ENCODE results near the gene ACTN1. TPM values are rescaled to one million over a fixed set of nuclear protein-coding genes. Genes with fewer than 3 reads are reported as not detected.

ACTN1 gene
- total RNA-seq, 1 donor from 2014 or later, result 209 TPM

DNA sequence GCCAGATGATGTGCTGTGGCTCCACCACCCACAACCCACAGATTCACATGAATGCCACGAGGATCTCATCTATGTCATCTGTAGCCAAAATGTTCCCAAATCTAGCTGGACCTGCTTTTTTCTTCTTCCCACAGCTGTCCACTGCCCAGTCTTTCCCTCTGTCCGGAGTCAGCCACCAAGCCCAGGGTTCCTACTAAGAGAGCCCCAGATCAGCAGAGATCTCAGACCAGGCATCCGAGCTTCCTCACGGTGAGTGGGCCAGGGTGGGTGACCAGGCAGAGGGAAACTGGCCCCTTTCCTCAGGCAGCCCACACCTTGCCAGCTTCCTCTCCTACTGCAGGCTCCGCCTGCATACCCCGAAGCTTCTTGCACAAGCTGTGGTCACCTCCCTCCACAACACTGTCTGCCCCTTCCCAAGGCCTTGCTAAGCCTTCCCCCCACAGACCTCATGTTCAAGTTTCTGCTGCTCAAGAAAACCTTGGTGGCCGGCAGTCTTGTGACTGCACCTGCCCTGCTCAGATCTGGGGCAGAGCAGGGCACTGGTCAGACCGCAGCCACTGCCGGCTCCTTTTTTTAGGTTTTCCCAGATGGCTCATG, 81.4 kb downstream of the ACTN1 start:
- H3K27me3 ChIP-seq, result no peaks in the 10 kb centered on the region
- DNase-seq (ENCODE audit: extremely low spot score in 2 of 2), result no peak
- no peak for TF ChIP-seq POLR2AphosphoS5 (IDR thresholded peaks at IDR 0.05; ENCODE audit: insufficient read depth in 1 of 2, low read depth in 1 of 2)
- TF ChIP-seq, protein P1, sequence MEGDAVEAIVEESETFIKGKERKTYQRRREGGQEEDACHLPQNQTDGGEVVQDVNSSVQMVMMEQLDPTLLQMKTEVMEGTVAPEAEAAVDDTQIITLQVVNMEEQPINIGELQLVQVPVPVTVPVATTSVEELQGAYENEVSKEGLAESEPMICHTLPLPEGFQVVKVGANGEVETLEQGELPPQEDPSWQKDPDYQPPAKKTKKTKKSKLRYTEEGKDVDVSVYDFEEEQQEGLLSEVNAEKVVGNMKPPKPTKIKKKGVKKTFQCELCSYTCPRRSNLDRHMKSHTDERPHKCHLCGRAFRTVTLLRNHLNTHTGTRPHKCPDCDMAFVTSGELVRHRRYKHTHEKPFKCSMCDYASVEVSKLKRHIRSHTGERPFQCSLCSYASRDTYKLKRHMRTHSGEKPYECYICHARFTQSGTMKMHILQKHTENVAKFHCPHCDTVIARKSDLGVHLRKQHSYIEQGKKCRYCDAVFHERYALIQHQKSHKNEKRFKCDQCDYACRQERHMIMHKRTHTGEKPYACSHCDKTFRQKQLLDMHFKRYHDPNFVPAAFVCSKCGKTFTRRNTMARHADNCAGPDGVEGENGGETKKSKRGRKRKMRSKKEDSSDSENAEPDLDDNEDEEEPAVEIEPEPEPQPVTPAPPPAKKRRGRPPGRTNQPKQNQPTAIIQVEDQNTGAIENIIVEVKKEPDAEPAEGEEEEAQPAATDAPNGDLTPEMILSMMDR (IDR thresholded peaks at IDR 0.05), result no peak
- H3K4me3 ChIP-seq, result no peak overlapping the region
- intact Hi-C loops (cut with DNase I), result no loop called here
- H3K27ac ChIP-seq, result no peak overlapping the region
- peaks cover 16% of the 10 kb centered on the region for H3K4me1 ChIP-seq
- peaks cover 0 to 41% of the 10 kb centered on the region in 2 donors for H3K36me3 ChIP-seq
- H3K9me3 ChIP-seq, result no peaks in the 10 kb centered on the region

DNA sequence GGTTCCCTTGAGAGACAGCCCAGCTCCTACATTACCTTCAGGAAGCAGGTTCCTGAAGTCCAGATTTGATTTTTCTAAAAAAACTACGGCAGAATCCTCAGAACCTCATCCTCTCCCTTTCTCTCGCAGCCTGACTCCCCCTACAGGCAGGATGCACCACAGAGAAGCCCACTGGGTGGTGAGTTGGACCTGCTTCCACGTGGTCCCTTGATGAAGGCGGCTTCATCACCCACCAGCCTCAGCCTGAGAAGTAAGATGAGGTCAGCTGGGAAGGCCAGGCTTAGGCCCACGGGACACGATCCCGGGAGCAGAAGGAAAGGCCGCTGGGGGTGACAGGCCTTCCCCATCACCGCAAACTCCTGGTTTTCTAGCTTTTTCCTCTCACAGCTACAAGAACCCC, 83.0 kb downstream of the ACTN1 start:
- Histone ChIP-seq H3K9me3 (no peaks in the 10 kb centered on the region), H3K4me3 (no peak overlapping the region), H3K27ac (no peak overlapping the region), H3K36me3 (peaks cover 0 to 37% of the 10 kb centered on the region in 2 donors), H3K27me3 (no peaks in the 10 kb centered on the region), H3K4me1 (peaks cover 16% of the 10 kb centered on the region)
- no peak for TF ChIP-seq POLR2AphosphoS5 (IDR thresholded peaks at IDR 0.05; ENCODE audit: insufficient read depth in 1 of 2, low read depth in 1 of 2)
- TF ChIP-seq POLR2A (IDR thresholded peaks at IDR 0.05), result no peak
- TF ChIP-seq, protein P1 (IDR thresholded peaks at IDR 0.05), result no peak
- intact Hi-C loops (cut with DNase I), result no loop called here
- DNase-seq (ENCODE audit: extremely low spot score in 2 of 2), result no peak

DNA sequence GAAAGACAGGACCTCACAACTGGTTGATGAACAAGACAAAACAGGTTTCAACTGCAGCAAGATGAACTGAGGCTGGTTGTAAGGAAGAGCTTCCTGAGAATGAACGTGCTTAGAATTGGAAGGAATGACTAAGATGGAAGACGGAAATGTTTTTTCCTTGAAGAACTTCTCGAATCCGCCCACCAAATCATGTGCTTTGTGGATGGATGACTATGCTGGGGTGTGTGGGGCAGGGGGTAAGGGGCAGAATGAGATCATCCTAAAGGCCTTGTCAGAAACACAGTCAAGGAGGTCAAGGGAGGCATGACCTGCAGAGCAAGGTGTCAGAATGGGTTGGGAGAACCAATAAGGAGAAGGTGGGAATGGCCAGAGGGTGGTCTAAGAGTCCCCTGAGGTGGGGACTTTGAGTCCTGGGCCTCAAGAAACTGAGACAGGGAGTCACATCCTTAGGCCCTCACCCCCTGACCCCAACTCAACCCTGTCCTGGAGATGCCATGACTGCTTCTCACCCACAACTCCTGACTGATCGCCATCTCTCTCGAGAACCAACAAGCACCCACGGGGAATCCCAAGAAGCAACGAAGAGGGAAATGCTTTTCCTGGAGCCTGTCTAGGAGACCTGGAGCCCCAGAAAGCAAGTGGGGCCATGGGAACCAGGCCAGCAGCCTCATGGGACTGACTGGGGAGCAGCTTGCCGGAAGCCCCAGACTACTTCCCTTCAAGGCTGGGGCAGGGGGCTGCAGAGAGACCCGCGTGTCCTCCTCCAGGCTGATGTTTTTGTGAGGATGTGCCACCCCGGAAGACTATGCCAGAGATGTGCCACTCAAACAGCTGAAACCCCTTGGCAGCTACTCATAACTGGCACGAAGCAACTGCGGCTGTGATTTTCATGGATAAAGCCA, 84.0 kb downstream of the ACTN1 start:
- no peak overlapping the region for H3K4me3 ChIP-seq
- H3K27me3 ChIP-seq, result no peaks in the 10 kb centered on the region
- no peak for DNase-seq (ENCODE audit: extremely low spot score in 2 of 2)
- H3K36me3 ChIP-seq, result peaks cover 0 to 37% of the 10 kb centered on the region in 2 donors
- TF ChIP-seq POLR2AphosphoS5 (IDR thresholded peaks at IDR 0.05; ENCODE audit: insufficient read depth in 1 of 2, low read depth in 1 of 2) (no peak), POLR2A (IDR thresholded peaks at IDR 0.05) (no peak)
- TF ChIP-seq, protein P1 (IDR thresholded peaks at IDR 0.05), result no peak
- intact Hi-C loops (cut with DNase I), result no loop called here
- H3K9me3 ChIP-seq, result no peaks in the 10 kb centered on the region
- no peak overlapping the region for H3K27ac ChIP-seq
- H3K4me1 ChIP-seq, result peaks cover 16% of the 10 kb centered on the region

DNA sequence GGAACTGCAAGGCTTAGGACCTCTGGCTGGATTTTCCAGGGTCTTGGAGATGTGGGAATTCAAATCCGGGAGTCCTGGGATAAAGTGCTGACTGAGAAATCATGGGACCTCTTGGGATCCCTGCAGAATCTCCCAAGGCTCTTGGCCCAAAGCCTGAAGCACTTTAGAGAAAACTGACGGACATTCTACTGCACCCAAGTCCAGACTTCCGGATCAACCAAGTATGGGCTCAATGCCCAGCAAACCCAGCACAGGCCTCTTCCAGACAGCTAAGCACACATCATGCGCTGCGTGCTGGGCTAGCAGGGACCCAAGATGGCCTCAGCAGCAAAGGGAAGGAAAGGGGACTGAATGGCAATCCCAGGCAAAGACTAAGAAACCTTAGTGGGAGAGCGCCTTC, 85.0 kb downstream of the ACTN1 start:
- Histone ChIP-seq H3K4me3 (no peak overlapping the region), H3K9me3 (no peaks in the 10 kb centered on the region), H3K27me3 (no peaks in the 10 kb centered on the region), H3K4me1 (peaks cover 16% of the 10 kb centered on the region), H3K27ac (no peak overlapping the region), H3K36me3 (peaks cover 0 to 40% of the 10 kb centered on the region in 2 donors)
- DNase-seq (ENCODE audit: extremely low spot score in 2 of 2), result no peak
- intact Hi-C loops (cut with DNase I), result no loop called here
- TF ChIP-seq, protein P1 (IDR thresholded peaks at IDR 0.05), result no peak
- TF ChIP-seq POLR2AphosphoS5 (IDR thresholded peaks at IDR 0.05; ENCODE audit: insufficient read depth in 1 of 2, low read depth in 1 of 2), result no peak
- no peak for TF ChIP-seq POLR2A (IDR thresholded peaks at IDR 0.05)

DNA sequence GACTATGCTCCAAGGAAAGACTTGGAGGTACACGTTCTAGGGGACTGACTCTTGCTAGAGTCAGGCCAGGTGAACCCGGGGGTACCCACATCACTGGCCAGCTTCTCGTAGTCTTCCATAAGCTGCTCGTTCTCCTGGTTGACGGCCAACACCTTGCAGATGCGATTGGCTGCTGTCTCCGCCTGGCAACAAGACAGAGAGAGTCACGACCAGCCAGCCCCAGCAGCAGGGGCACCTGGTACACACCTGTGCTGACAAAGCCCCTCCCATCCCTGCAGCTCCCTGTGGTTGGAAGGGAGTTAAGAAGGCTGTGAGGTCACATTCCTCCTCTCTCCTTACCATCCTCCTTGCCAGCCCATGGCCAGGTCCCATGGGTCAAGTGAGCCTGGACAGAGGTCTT, 85.5 kb downstream of the ACTN1 start:
- TF ChIP-seq POLR2A (IDR thresholded peaks at IDR 0.05) (no peak), POLR2AphosphoS5 (IDR thresholded peaks at IDR 0.05; ENCODE audit: insufficient read depth in 1 of 2, low read depth in 1 of 2) (no peak)
- TF ChIP-seq, protein P1 (IDR thresholded peaks at IDR 0.05), result no peak
- intact Hi-C loops (cut with DNase I), result no loop called here
- no peak for DNase-seq (ENCODE audit: extremely low spot score in 2 of 2)
- Histone ChIP-seq H3K36me3 (peaks cover 4 to 45% of the 10 kb centered on the region in 2 donors), H3K4me1 (peaks cover 16% of the 10 kb centered on the region), H3K9me3 (no peaks in the 10 kb centered on the region), H3K27me3 (no peaks in the 10 kb centered on the region), H3K27ac (no peak overlapping the region), H3K4me3 (no peak overlapping the region)
